ENCODE data around the gene BZW1. TPM values are rescaled to one million over a fixed set of nuclear protein-coding genes. Genes with fewer than 3 reads are reported as not detected.

BZW1 gene
- total RNA-seq, 1 experiment from 2014 or later, result 353 TPM

DNA sequence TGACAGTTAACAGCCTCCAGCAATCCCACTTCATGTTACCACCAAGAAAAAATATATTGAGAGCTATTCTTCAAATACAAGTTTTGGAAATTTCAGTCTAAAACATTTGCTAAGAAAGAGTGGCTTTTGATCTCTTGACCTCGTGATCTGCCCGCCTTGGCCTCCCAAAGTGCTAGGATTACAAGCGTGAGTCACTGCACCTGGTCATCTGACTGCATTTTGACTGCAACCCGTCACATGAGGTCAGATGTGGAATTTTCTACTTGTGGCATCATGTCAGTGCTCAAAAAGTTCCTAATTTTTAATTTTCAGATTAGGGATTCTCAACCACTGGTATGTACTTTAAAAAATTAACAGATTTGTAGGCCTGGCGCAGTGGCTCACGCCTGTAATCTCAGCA, 61.9 kb downstream of the BZW1 start:
- DNase-seq (ENCODE audit: unreplicated experiment), result no peak
- BruUV-seq (replicated peaks), result no TSS peak
- no peaks in the 10 kb centered on the region for H3K4me1 Mint-ChIP-seq (ENCODE audit: insufficient read depth, unreplicated experiment)
- no peak overlapping the region for H3K27ac Mint-ChIP-seq (ENCODE audit: low read depth, unreplicated experiment)
- TF ChIP-seq, protein P1, sequence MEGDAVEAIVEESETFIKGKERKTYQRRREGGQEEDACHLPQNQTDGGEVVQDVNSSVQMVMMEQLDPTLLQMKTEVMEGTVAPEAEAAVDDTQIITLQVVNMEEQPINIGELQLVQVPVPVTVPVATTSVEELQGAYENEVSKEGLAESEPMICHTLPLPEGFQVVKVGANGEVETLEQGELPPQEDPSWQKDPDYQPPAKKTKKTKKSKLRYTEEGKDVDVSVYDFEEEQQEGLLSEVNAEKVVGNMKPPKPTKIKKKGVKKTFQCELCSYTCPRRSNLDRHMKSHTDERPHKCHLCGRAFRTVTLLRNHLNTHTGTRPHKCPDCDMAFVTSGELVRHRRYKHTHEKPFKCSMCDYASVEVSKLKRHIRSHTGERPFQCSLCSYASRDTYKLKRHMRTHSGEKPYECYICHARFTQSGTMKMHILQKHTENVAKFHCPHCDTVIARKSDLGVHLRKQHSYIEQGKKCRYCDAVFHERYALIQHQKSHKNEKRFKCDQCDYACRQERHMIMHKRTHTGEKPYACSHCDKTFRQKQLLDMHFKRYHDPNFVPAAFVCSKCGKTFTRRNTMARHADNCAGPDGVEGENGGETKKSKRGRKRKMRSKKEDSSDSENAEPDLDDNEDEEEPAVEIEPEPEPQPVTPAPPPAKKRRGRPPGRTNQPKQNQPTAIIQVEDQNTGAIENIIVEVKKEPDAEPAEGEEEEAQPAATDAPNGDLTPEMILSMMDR (IDR thresholded peaks at IDR 0.05; ENCODE audit: unreplicated experiment), result no peak
- peaks cover 83% of the 10 kb centered on the region for H3K36me3 Mint-ChIP-seq (ENCODE audit: insufficient read depth, unreplicated experiment)
- H3K27me3 Mint-ChIP-seq (ENCODE audit: insufficient read depth, unreplicated experiment), result no peaks in the 10 kb centered on the region
- no peak overlapping the region for H3K4me3 Mint-ChIP-seq (ENCODE audit: unreplicated experiment)
- intact Hi-C loops (cut with micrococcal nuclease), result no loop called here
- POLR2A ChIA-PET, result interaction anchor here (0.6 to 1.2 kb wide), 3 partner anchors 9 to 216 kb away, joined by 3 to 5 read pairs (median 4); partner anchors contain the start of gene CLK1
- no peaks in the 10 kb centered on the region for H3K9me3 Mint-ChIP-seq (ENCODE audit: unreplicated experiment)
- CTCF ChIA-PET, result no interaction called here

Other genes starting within 250 kb of the BZW1 start
- gene AOX1, start 225.9 kb upstream of the BZW1 start, total RNA-seq (2022), result 54.0 and 76.6 TPM in 2 replicates
- gene CLK1, start 52.7 kb downstream of the BZW1 start, total RNA-seq (2022), result 102 and 118 TPM in 2 replicates
- 33.9 and 35.4 TPM in 2 replicates for gene PPIL3, start 77.2 kb downstream of the BZW1 start, total RNA-seq (2022)
- 19.3 and 26.1 TPM in 2 replicates for gene NIF3L1, start 77.5 kb downstream of the BZW1 start, total RNA-seq (2022)
- gene ORC2, start 151.8 kb downstream of the BZW1 start, total RNA-seq (2022), result 51.5 and 54.4 TPM in 2 replicates

Data from MCF 10A (cell line).